ENCODE results near the gene PAIP1.

GRCh38 chr5:43553381-43553780, 3.5 kb downstream of the PAIP1 start:
- TF ChIP-seq CTCF (IDR thresholded peaks at IDR 0.05; ENCODE audit: insufficient read depth, low read depth, low read length) (no peak), EZH2 (IDR thresholded peaks at IDR 0.05; ENCODE audit: insufficient read depth, low read length) (no peak)

All from astrocyte (in vitro differentiated cells and primary cell).